HG03520 (cell line): ENCODE results near the gene RPH3AL.

Source experiments
- ATAC-seq: cut with Tn5 transposase; IDR thresholded peaks from one replicate; pipeline ENCODE4 v1.9.1; 2021; ENCODE audit warnings: mild to moderate bottlenecking, moderate library complexity; ENCODE audit not compliant: unreplicated experiment

The RPH3AL gene

DNA sequence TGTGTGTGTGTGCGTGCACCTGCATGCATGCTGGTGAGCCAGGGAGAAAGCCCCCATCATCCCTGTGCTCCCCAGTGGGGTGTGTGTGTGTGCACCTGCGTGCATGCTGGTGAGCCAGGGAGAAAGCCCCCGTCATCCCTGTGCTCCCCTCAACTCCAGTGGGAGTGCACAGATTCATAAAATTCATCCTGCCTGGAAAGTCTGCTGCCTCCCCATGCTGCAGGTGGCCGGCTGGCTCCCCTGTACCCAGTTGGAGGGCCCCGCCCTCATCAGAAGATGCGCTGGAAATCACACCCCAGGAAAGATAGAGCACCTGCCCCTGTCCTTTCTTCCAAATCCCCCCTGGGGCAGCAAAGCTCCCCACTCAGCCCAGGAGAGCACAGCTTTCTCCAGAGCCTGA lies 86.4 kb downstream of the RPH3AL start:
- no peak for ATAC-seq

DNA sequence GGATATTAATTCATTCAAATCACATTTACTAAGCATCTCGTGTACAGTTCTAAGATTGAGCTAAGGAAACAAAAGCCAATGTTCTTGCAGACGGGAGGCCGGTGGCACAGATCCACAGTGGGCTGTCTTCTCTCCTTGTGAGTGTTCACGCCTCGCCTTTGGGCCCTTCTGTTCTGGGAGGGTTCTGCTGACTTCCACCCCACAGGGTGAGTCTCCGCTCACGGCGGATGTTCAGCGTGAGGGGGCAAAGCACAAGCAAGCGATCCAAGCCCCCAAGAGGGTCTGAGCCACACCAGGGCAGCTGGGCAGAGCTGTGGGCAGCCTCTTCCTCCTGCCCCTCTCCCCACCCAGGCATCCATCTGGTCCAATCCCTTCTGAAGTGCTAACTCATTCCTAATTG lies 86.9 kb downstream of the RPH3AL start:
- no peak for ATAC-seq

GRCh38 chr17:263773-264172 lies 88.8 kb downstream of the RPH3AL start:
- no peak for ATAC-seq

DNA sequence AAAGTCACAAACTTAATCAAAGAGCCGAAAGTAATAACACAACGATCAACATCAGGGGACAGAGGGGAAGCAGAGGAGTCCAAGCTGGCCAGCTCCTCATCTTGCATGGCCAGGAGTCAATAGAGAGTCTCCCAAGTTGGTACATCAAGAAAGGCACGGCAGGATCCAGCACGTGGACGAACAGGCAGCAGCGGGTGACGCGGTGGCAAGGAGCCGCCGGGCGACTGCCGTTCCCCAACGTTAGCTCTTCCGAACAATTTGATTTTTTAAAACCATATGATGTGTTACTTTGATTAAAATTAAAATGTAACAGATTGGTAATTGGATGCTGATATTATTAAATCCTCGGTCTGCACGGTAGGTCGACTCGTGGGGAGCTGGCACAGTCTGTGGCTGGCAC lies 89.3 kb downstream of the RPH3AL start:
- ATAC-seq = no peak

- ATAC-seq = no peak
Measured at GRCh38 chr17:261635-262034, 91.0 kb downstream of the RPH3AL start.

- no peak for ATAC-seq
Measured at GRCh38 chr17:260944-261343, 91.7 kb downstream of the RPH3AL start.

- ATAC-seq = no peak
Measured at GRCh38 chr17:260031-260791, 92.4 kb downstream of the RPH3AL start.

- no peak for ATAC-seq
Measured at GRCh38 chr17:259341-259976, 93.1 kb downstream of the RPH3AL start.

- no peak for ATAC-seq
Measured at GRCh38 chr17:258906-259305, 93.7 kb downstream of the RPH3AL start.

DNA sequence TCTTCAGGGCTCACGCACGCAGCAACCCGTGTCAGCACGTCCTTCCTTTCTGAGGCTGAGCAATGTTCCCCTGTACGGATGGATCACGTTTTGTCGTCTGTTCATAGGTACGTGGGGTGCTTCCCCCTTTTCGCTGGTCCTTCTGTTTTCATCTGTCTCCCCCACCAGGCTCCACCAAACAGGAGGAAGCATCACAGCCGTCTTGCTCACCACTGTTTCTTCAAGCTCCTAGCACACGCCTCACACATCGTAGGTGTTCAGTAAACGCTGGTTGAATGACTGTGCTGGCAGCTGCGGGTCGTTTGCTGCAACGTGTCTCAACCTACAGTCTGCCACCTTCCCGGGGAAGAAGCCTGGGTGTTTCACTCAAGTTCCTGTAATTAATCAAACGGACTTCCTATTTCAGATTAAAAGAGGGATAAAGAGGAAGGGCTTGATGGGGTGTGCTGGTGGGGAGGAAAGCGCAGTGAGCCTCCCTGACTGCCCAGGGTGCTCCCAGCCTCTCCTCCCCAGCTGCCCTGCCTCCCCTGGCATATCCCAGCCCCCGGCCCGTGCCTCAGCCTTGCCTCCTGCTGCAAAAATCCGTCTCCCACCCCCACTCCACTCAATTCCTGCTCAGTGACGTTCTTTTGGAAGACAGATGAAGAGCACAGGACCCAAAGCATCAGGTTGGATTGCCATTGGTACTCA lies 94.4 kb downstream of the RPH3AL start:
- ATAC-seq = no peak

- no peak for ATAC-seq
Measured at GRCh38 chr17:253091-253846, 99.3 kb downstream of the RPH3AL start.

DNA sequence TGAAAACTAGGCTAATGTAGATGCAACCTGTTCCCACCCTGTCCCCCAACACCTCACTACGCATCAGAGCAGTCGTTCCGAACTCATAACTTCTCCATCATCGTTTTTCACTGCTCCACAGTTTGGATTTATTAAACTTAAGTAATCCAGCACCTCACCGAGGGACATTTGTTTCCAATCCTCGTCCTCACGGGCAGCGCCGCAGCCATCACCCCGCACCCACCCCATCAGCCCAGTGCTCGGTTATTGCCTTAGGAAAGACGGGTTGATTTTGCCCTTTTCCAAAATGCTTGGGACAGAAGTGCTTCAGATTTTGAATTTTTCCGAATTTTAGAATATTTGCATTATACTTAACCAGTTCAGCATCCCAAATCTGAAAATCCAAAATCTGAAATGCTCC lies 100.2 kb downstream of the RPH3AL start:
- no peak for ATAC-seq

DNA sequence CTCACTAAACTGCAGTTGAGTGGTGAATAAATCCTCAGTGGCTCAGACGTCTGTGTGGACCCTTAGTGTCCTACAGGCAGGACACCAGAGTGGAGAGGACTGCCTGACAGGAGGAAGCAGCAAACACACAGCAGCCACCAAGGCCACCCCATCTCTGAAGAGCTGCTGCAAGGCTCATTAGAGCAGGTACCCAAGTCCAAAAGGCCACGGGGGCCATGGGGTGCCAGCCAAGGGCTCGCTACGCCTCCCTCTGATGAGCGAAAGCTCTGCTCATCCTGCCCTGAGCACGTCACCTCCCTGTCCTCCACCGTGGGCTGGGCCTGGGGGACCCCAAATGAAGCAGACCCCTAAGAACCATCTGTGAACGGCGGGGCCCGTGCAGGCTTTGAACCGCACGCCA lies 101.1 kb downstream of the RPH3AL start:
- no peak for ATAC-seq

DNA sequence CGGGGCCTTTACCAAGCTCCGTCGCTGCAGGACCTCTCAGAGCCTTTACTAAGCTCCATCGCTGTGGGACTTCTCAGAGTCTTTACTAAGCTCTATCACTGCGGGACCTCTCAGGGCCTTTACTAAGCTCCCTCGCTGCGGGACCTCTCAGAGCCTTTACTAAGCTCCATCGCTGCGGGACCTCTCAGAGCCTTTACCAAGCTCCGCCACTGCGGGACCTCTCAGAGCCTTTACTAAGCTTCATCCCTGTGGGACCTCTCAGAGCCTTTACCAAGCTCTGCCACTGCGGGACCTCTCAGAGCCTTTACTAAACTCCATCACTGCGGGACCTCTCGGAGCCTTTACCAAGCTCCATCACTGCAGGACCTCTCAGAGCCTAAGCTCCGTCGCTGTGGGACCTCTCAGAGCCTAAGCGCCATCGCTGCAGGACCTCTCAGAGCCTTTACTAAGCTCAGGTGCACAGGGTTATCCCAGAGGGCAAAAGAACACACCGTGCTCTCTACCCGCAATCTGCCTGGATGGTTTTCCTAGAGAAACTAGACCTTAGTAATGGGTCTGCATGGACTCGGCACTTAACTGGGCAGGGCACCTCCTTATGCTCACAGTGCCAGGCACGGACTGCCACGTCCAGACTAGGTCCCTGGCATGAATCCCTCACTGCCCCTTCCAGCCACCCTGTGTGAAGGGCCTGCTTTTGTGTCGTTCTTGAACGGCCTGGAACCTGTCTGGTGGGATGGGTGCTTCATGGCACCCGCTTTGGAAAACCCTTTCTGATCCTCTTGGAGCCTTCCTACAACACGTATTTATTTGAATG lies 101.9 kb downstream of the RPH3AL start:
- no peak for ATAC-seq

DNA sequence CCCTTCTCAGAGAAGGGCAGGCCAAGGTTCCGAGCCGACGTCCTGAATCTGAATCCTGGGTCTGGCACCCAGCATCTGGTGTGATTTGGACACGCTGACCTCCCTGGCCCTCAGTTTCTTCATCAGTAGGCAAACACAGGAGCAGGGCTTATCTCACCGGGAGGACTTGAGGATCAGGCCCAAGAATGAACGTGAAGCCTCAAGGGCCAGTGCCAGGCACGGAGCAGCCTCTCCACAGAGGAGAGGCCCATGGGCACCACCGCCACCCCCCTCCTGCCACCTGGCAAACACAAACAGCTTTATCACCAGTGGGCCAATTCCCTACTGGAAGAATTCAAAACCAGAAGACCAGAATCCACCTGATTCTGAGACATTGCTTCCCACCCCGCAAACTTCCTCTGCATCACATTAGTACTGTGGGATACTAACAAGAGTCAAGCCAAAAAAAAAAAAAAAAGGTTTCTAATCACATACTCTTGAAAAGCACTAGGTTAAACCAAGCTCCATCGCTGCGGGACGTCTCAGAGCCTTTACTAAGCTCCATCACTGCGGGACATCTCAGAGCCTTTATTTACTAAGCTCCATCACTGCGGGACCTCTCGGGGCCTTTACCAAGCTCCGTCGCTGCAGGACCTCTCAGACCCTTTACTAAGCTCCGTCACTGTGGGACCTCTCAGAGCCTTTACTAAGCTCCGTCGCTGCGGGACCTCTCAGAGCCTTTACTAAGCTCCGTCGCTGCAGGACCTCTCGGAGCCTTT lies 103.2 kb downstream of the RPH3AL start:
- no peak for ATAC-seq

DNA sequence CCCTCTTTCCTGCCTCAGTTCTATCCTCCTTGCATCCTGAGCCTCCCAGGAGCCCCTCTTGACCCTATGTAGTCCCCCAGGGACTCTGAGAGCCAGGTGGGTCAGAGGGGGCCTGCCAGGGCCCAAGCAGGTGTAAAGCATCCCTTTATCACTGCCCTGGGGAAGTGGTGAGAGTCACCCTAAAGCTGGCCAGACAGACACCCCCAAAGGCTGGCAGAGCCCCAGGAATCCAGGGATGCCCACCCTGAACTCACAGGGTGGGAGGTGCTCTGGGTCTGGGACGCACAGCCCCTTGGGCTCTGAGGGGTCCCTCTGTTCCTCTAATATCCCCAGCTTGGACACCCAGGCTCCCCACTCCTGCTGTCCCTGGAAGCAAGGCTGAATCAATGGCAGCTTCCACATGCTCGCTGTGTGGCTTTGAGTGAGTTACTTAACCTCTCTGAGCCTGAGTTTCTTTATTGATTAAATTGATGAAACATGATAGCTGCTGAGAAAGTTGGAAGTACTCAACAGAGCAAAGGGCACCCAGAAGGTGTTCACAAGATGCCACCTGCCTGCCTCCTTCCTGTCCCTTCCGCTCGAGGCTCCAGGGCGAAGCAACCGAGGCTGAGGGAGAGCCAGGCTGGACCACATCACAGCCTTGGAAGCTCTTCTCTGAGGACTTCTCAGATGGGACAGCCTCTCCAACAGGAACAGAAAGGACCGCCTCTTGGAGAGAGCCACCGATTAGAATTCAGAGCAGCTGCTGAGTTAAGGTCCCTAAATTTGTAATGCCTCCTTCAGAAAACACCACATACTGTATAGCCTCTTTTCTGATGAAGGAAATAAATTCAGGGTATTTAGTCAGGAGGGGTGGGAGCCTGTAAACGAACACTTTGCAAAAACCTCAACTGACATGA lies 104.0 kb downstream of the RPH3AL start:
- ATAC-seq = no peak

DNA sequence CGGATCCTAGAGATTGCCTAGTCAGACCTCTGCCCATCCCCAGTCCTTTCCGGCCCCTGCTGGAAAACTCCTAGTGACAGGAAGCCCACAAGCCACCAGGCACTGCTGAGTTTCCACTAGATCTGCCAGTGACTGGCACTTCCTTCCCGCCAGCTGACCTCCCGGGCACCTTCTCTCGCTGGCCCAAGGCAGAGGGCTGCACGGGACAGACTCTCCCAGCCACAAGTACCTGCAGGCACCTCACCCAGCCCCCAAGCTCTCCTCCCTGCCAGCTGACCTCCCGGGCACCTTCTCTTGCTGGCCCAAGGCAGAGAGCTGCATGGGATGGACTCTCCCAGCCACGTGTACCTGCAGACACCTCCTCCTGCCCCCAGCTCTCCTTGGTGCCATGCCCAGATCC lies 104.8 kb downstream of the RPH3AL start:
- ATAC-seq = no peak

DNA sequence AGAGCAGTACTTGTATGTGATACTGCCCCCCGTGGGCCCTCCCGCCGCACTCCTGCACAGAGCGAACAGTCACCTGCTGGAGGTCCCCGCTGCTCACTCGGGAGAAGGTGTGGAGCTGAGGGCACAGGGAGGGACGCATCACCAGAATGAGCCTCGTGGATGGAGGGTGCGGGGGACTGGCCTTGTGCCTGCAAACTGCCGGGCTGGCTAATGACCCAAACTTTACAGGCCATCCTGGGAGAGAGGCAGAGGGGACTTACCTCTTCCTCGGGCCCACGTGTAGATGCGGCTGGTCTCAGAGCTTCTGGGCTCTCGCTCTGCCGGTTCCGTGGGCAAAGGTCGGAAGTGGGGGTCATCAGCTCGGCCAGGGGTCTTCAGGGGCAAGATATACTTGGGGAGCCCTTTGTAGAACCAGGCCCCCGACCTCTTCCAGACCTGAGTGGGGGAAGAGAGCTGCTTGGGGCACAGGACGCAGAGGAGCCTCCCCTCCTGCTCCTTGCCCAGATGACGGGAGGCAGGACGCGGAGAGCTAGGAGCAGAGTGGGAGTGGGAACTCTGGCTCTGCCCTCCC lies 105.7 kb downstream of the RPH3AL start:
- ATAC-seq = no peak

GRCh38 chr17:246226-246625 lies 106.4 kb downstream of the RPH3AL start:
- no peak for ATAC-seq
